Esophagus squamous epithelium (tissue), 5 donors: ENCODE results near the gene CD37. TPM values are rescaled to one million over a fixed set of nuclear protein-coding genes. Genes with fewer than 3 reads are reported as not detected.
"Not testable (repeated sequence)": the region's sequence is repeated elsewhere in the genome, so short reads cannot be mapped to it uniquely, and the experiment has no call there.

Experiments used
- DNase-seq: peaks from one replicate; lab custom pipeline; 2025; lab: John Stamatoyannopoulos, UW
- H3K27ac ChIP-seq, 4 donors: fragments of 200-600 bp; sonication (generic); one replicate each; pipeline ENCODE4 v1.5.1; 2016 to 2019; ENCODE audit warnings: mild to moderate bottlenecking in 1 of 4
- H3K27me3 ChIP-seq, 4 donors: fragments of 200-600 bp; sonication (generic); 1 replicate in 3 of 4; 2 replicates in 1 of 4; pipeline versions ENCODE4 v1.5.1 to v1.6.0; 2017 to 2021; ENCODE audit warnings: antibody characterized with exemption in 1 of 4
- H3K36me3 ChIP-seq, 3 donors: fragments of 200-600 bp; sonication (generic); one replicate each; pipeline ENCODE4 v1.5.1; 2016 to 2019
- H3K4me1 ChIP-seq, 3 donors: fragments of 200-600 bp; sonication (generic); one replicate each; pipeline ENCODE4 v1.5.1; 2017 to 2019
- H3K4me3 ChIP-seq, 4 donors: fragments of 200-600 bp; sonication (generic); 1 replicate in 3 of 4; 2 replicates in 1 of 4; pipeline ENCODE4 v1.5.1; 2016 to 2019; ENCODE audit warnings: mild to moderate bottlenecking in 2 of 4, moderate library complexity in 1 of 4
- H3K9me3 ChIP-seq, 3 donors: fragments of 200-600 bp; sonication (generic); one replicate each; pipeline ENCODE4 v1.5.1; 2016 to 2019
- CTCF ChIP-seq, 6 experiments: fragments of 450-650 bp in 4 of 6; fragments of 200-600 bp in 2 of 6; sonication (generic) in 2 of 6; IDR thresholded peaks; one replicate each; pipeline ENCODE4 v1.5.1; 2016 to 2019; ENCODE audit warnings: antibody characterized with exemption in 6 of 6, mild to moderate bottlenecking in 4 of 6, moderate library complexity in 4 of 6
- POLR2A ChIP-seq, 4 donors: fragments of 450-650 bp; IDR thresholded peaks; one replicate each; pipeline ENCODE4 v1.6.1; 2017; ENCODE audit warnings: antibody characterized with exemption in 4 of 4, mild to moderate bottlenecking in 4 of 4, moderate library complexity in 3 of 4
- WGBS, 2 donors: methylation state at CpG; one replicate each; pipeline ENCODE4 v1.1.5; 2018; 5-methylcytosine and 5-hydroxymethylcytosine counted together
- intact Hi-C: fragments of 100-400 bp; cut with DNase I; formaldehyde crosslinking; loops from one replicate; pipeline ENCODE4 v1.15.0; 2022
- total RNA-seq, 4 donors: library from RNA; depleted of rRNA; stranded (reverse); fragments of >200 nt; gene quantifications; one replicate each; pipeline ENCODE4 v1.1.0, GENCODE V29; 2016
- donor health status: DM: yes; HTN: yes; CAD: no.

CD37 gene
- total RNA-seq, 4 donors from 2014 or later = 3.1 to 21.4 (median 5.3) TPM

DNA sequence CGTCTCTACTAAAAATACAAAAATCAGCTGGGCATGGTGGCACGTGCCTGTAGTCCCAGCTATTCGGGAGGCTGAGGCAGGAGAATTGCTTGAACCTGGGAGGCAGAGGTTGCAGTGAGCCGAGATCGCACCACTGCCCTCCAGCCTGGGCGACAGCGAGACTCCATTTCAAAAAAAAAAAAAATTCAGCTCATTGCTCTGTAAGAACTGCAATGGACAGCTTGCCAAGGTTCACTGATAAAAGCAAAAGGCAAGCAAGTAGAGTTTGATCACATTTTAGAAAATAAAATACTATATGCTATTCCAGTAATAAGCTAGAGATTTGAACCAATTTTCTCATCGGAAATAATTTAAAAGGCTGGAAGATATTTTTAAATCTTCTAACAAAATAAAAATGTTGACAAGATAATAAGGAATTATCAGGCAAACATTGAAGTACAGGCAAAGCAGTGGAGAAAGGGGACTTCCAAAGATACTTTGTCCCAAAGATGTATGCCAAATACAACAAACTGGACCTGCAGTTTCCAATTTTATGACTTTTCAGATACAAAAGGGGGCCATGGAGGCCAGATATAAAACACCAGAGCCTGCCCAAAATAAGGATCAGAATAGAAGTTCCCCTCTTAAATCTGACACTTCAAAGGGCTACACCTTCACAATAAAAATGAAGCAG lies 39.9 kb upstream of the CD37 start:
- intact Hi-C loops = no loop called here
- no peak for DNase-seq
- no peaks in the 10 kb centered on the region for H3K27me3 ChIP-seq
- no peak for TF ChIP-seq POLR2A (IDR thresholded peaks at IDR 0.05)
- TF ChIP-seq CTCF (IDR thresholded peaks at IDR 0.05) = no peak
- no peak overlapping the region for H3K27ac ChIP-seq
- H3K9me3 ChIP-seq = no peaks in the 10 kb centered on the region
- 91 to 92% methylated on average over 7 of the region's 8 CpGs for WGBS, 2 donors
- H3K4me3 ChIP-seq = no peak overlapping the region
- H3K36me3 ChIP-seq = no peaks in the 10 kb centered on the region
- H3K4me1 ChIP-seq = no peaks in the 10 kb centered on the region

DNA sequence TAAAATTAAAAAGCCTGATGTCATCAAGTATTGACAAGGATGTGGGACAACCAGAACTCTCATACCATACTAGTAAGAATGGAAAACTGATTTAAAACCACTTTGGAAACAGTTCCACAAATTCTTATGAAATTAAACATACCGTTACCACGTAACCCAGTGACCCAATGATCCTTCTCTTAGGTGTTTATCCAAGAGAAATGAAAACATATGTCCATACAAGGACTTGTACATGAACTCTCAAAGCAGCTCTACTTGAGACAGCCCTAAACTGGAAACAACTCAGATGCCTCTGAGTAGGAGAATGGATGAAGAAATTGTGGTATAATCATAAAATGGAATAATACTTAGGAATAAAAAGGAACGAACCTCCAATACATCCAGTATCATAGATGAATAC lies 37.8 kb upstream of the CD37 start:
- intact Hi-C loops = no loop called here
- TF ChIP-seq POLR2A (IDR thresholded peaks at IDR 0.05) (no peak), CTCF (IDR thresholded peaks at IDR 0.05) (no peak)
- WGBS, 2 donors = 70 to 83% methylated on average over 3 of the region's 3 CpGs

DNA sequence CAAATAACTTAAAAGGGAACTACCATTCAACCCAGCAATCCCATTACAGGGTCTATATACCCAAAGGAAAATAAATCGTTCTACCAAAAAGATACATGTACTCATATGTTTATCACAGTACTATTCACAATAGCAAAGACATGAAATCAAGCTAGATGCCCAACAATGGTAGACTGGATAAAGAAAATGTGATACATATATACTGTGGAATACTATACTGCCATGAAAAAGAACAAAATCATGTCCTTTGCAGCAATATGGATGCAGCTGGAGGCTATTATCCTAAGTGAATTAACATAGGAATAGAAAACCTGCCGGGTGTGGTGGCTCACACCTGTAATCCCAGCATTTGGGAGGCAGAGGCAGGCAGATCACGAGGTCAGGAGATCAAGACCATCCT lies 36.6 kb upstream of the CD37 start:
- H3K27ac ChIP-seq, DNase-seq, intact Hi-C loops, H3K4me1 ChIP-seq, H3K9me3 ChIP-seq, H3K27me3 ChIP-seq, H3K36me3 ChIP-seq, H3K4me3 ChIP-seq: not testable (repeated sequence)
- WGBS, 2 donors = 81 to 88% methylated on average over 3 of the region's 3 CpGs

More for the DNA sequence above, 37.8 kb upstream of the CD37 start:
- no peaks in the 10 kb centered on the region for H3K36me3 ChIP-seq
- H3K4me1 ChIP-seq = peaks cover 0 to 8% (median 6%) of the 10 kb centered on the region in 3 donors
- no peak for DNase-seq
- H3K4me3 ChIP-seq = no peak overlapping the region
- H3K9me3 ChIP-seq = no peaks in the 10 kb centered on the region
- H3K27me3 ChIP-seq = no peaks in the 10 kb centered on the region
- no peak overlapping the region for H3K27ac ChIP-seq

- intact Hi-C loops = loop anchor here (5.0 kb wide), 1 partner anchor 74 kb away; no protein-coding TSS in a partner anchor
Observed at GRCh38 chr19:49301165-49301865, 33.9 kb upstream of the CD37 start.

GRCh38 chr19:49301866-49302252 lies 33.3 kb upstream of the CD37 start:
- Histone ChIP-seq H3K27ac (no peak overlapping the region), H3K4me3 (no peak overlapping the region), H3K27me3 (no peaks in the 10 kb centered on the region), H3K36me3 (no peaks in the 10 kb centered on the region), H3K4me1 (peaks cover 0 to 8% (median 6%) of the 10 kb centered on the region in 3 donors), H3K9me3 (no peaks in the 10 kb centered on the region)
- DNase-seq = no peak
- 79 to 100% methylated on average over 2 to 4 of the region's 5 CpGs for WGBS, 2 donors
- TF ChIP-seq POLR2A (IDR thresholded peaks at IDR 0.05) (no peak), CTCF (IDR thresholded peaks at IDR 0.05) (no peak)
- intact Hi-C loops = loop anchor here (5.0 kb wide), 1 partner anchor 75 kb away; no protein-coding TSS in a partner anchor

More at GRCh38 chr19:49301165-49301865, 33.9 kb upstream of the CD37 start:
- no peak for DNase-seq
- TF ChIP-seq POLR2A (IDR thresholded peaks at IDR 0.05) (no peak), CTCF (IDR thresholded peaks at IDR 0.05) (peak; percentile 78 to 89 (median 84))
- Histone ChIP-seq H3K36me3 (no peaks in the 10 kb centered on the region), H3K9me3 (no peaks in the 10 kb centered on the region), H3K27ac (no peak overlapping the region), H3K27me3 (no peaks in the 10 kb centered on the region), H3K4me3 (peak overlapping the region in 2 of 4 donors; percentile 10 to 50), H3K4me1 (peaks cover 0 to 8% (median 6%) of the 10 kb centered on the region in 3 donors)
- 26 to 43% methylated on average over 3 to 6 of the region's 8 CpGs for WGBS, 2 donors

GRCh38 chr19:49306734-49307133 lies 28.5 kb upstream of the CD37 start:
- H3K4me3 ChIP-seq, H3K9me3 ChIP-seq, H3K4me1 ChIP-seq, intact Hi-C loops, H3K27ac ChIP-seq, H3K27me3 ChIP-seq, DNase-seq: not testable (repeated sequence)
- WGBS, 2 donors = 65 to 75% methylated on average over 6 to 7 of the region's 7 CpGs
- peaks cover 0 to 13% (median 0%) of the 10 kb centered on the region in 3 donors for H3K36me3 ChIP-seq
